WTC11 (cell line): ENCODE results near the gene MYO16. TPM values are rescaled to one million over a fixed set of nuclear protein-coding genes. Genes with fewer than 3 reads are reported as not detected.

Experiments used
- ATAC-seq: fragments of 200-7000 bp; cut with Tn5 transposase; 2 replicates; pipeline ENCODE4 v1.10.0; 2021; ENCODE audit warnings: mild to moderate bottlenecking, moderate library complexity
- CTCF ChIA-PET: fragments of 300-600 bp; sonication (Branson Sonifier 250); formaldehyde crosslinking; loops from one replicate; lab custom pipeline; 2021; ENCODE audit warnings: antibody characterized with exemption; lab: Charles Lee
- POLR2A ChIA-PET: fragments of 350-600 bp; sonication (Branson Sonifier 250); formaldehyde crosslinking; loops from one replicate; lab custom pipeline; 2021; ENCODE audit warnings: antibody characterized with exemption; lab: Charles Lee
- DNase-seq: peaks from one replicate; pipeline ENCODE4 v3.0.0; 2021; ENCODE audit warnings: low spot score
- H3K27ac Mint-ChIP-seq: 2 replicates; pipeline ENCODE4 v1.8.0; 2021; ENCODE audit warnings: mixed read lengths
- H3K27me3 Mint-ChIP-seq: 2 replicates; pipeline ENCODE4 v1.8.0; 2021; ENCODE audit warnings: low read depth, mild to moderate bottlenecking, moderate library complexity, mixed read lengths
- H3K36me3 Mint-ChIP-seq: 2 replicates; pipeline ENCODE4 v1.8.0; 2021; ENCODE audit warnings: mixed read lengths
- H3K4me1 Mint-ChIP-seq: 2 replicates; pipeline ENCODE4 v1.8.0; 2022; ENCODE audit warnings: mixed read lengths
- H3K4me3 Mint-ChIP-seq: 2 replicates; pipeline ENCODE4 v1.8.0; 2021; ENCODE audit warnings: mild to moderate bottlenecking, moderate library complexity, mixed read lengths
- H3K9me3 Mint-ChIP-seq: 2 replicates; pipeline ENCODE4 v1.8.0; 2021; ENCODE audit warnings: mixed read lengths
- ARID4B ChIP-seq: sonication (generic); formaldehyde crosslinking; IDR thresholded peaks from 2 replicates; pipeline ENCODE4 v1.8.0; 2023; ENCODE audit warnings: missing genetic modification reagents, mild to moderate bottlenecking, borderline replicate concordance
- ATF3 ChIP-seq: sonication (generic); formaldehyde crosslinking; conservative IDR thresholded peaks from 2 replicates; pipeline ENCODE4 v1.8.1; 2022; ENCODE audit warnings: mild to moderate bottlenecking, missing genetic modification reagents
- EMX1 ChIP-seq: fragments of 250-450 bp; sonication (Bioruptor Pico); IDR thresholded peaks from 2 replicates; pipeline ENCODE4 v1.8.0; 2021; ENCODE audit warnings: mild to moderate bottlenecking
- FOXK1 ChIP-seq: sonication (generic); formaldehyde crosslinking; IDR thresholded peaks from 2 replicates; pipeline ENCODE4 v1.8.0; 2022; ENCODE audit warnings: mild to moderate bottlenecking, moderate library complexity, missing genetic modification reagents
- JUN ChIP-seq: sonication (generic); formaldehyde crosslinking; IDR thresholded peaks from 2 replicates; pipeline ENCODE4 v1.8.0; 2023; ENCODE audit warnings: mild to moderate bottlenecking, missing genetic modification reagents
- KAT7 ChIP-seq: sonication (generic); formaldehyde crosslinking; IDR thresholded peaks from 2 replicates; pipeline ENCODE4 v1.8.1; 2023; ENCODE audit warnings: missing genetic modification reagents, mild to moderate bottlenecking, borderline replicate concordance
- NR3C1 ChIP-seq: sonication (generic); formaldehyde crosslinking; conservative IDR thresholded peaks from 2 replicates; pipeline ENCODE4 v1.8.1; 2023; ENCODE audit warnings: low read depth, mild to moderate bottlenecking, missing genetic modification reagents
- RELA ChIP-seq: sonication (generic); formaldehyde crosslinking; IDR thresholded peaks from 2 replicates; pipeline ENCODE4 v1.8.1; 2022; ENCODE audit warnings: missing genetic modification reagents, mild to moderate bottlenecking, borderline replicate concordance
- SP1 ChIP-seq: sonication (generic); formaldehyde crosslinking; conservative IDR thresholded peaks from 2 replicates; pipeline ENCODE4 v1.8.1; 2022; ENCODE audit warnings: missing genetic modification reagents
- TP53 ChIP-seq: sonication (generic); formaldehyde crosslinking; IDR thresholded peaks from 2 replicates; pipeline ENCODE4 v1.8.1; 2023; ENCODE audit warnings: mild to moderate bottlenecking, missing genetic modification reagents
- ZNF121 ChIP-seq: sonication (generic); formaldehyde crosslinking; IDR thresholded peaks from 2 replicates; pipeline ENCODE4 v1.8.0; 2023; ENCODE audit warnings: missing genetic modification reagents
- total RNA-seq: library from RNA; stranded (reverse); gene quantifications from 3 replicates; pipeline ENCODE4 v1.2.3, GENCODE V29; 2021
- TF ChIP-seq, protein P1 (sequence below): fragments of 250-450 bp; sonication (Bioruptor Pico); IDR thresholded peaks from 2 replicates; pipeline ENCODE4 v2.1.2; 2022; ENCODE audit warnings: mild to moderate bottlenecking, moderate library complexity
- TF ChIP-seq, protein P2 (sequence below): sonication (generic); formaldehyde crosslinking; conservative IDR thresholded peaks from 2 replicates; pipeline ENCODE4 v1.8.1; 2023; ENCODE audit warnings: mild to moderate bottlenecking, low read depth, missing genetic modification reagents, moderate library complexity
- TF ChIP-seq, protein P3 (sequence below): sonication (generic); formaldehyde crosslinking; IDR thresholded peaks from 2 replicates; pipeline ENCODE4 v1.8.1; 2023; ENCODE audit warnings: mild to moderate bottlenecking, missing genetic modification reagents, moderate library complexity
- TF ChIP-seq, protein P4 (sequence below): sonication (generic); formaldehyde crosslinking; IDR thresholded peaks from 2 replicates; pipeline ENCODE4 v1.8.1; 2022; ENCODE audit warnings: mild to moderate bottlenecking, moderate library complexity, missing genetic modification reagents

The MYO16 gene
- total RNA-seq, 1 experiment from 2014 or later, result 0.09 TPM

DNA sequence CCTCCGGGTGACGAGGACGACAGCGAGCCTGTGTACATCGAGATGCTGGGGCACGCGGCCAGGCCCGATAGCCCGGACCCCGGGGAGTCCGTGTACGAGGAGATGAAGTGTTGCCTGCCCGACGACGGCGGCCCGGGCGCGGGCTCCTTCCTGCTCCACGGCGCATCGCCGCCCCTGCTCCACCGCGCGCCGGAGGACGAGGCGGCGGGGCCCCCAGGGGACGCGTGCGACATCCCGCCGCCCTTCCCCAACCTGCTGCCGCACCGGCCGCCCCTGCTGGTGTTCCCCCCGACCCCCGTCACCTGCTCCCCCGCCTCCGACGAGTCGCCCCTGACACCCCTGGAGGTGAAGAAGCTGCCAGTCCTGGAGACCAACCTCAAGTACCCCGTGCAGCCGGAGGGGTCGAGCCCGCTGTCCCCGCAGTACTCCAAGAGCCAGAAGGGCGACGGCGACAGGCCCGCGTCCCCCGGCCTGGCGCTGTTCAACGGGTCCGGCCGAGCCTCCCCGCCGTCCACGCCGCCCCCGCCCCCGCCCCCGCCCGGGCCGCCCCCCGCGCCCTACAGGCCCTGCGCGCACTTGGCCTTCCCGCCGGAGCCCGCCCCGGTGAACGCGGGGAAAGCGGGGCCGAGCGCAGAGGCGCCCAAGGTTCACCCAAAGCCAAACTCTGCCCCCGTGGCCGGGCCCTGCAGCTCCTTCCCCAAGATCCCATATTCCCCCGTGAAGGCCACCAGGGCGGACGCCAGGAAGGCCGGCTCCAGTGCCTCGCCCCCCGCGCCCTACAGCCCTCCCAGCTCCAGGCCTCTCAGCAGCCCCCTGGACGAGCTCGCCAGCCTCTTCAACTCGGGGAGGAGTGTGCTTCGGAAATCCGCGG lies 511.3 kb downstream of the MYO16 start:
- Mint-ChIP-seq H3K4me3 (0 out of 2 replicates have a peak overlapping the region, but pooled peaks have one; percentile 14), H3K4me1 (peaks cover 4% of the 10 kb centered on the region; the same call in 1 of the 2 replicates), H3K27ac (no peak overlapping the region), H3K27me3 (peaks cover 17% of the 10 kb centered on the region), H3K9me3 (peaks cover 14% of the 10 kb centered on the region), H3K36me3 (peaks cover 6% of the 10 kb centered on the region)
- CTCF ChIA-PET, result interaction anchor here (0.7 kb wide), 1 partner anchor 918 kb away, joined by 3 read pairs; no protein-coding TSS in a partner anchor
- ATAC-seq (peak; percentile 32), DNase-seq (peak; percentile 23)
- TF ChIP-seq, protein P1, sequence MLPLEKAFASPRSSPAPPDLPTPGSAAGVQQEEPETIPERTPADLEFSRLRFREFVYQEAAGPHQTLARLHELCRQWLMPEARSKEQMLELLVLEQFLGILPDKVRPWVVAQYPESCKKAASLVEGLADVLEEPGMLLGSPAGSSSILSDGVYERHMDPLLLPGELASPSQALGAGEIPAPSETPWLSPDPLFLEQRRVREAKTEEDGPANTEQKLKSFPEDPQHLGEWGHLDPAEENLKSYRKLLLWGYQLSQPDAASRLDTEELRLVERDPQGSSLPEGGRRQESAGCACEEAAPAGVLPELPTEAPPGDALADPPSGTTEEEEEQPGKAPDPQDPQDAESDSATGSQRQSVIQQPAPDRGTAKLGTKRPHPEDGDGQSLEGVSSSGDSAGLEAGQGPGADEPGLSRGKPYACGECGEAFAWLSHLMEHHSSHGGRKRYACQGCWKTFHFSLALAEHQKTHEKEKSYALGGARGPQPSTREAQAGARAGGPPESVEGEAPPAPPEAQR, result no peak
- TF ChIP-seq, protein P2, sequence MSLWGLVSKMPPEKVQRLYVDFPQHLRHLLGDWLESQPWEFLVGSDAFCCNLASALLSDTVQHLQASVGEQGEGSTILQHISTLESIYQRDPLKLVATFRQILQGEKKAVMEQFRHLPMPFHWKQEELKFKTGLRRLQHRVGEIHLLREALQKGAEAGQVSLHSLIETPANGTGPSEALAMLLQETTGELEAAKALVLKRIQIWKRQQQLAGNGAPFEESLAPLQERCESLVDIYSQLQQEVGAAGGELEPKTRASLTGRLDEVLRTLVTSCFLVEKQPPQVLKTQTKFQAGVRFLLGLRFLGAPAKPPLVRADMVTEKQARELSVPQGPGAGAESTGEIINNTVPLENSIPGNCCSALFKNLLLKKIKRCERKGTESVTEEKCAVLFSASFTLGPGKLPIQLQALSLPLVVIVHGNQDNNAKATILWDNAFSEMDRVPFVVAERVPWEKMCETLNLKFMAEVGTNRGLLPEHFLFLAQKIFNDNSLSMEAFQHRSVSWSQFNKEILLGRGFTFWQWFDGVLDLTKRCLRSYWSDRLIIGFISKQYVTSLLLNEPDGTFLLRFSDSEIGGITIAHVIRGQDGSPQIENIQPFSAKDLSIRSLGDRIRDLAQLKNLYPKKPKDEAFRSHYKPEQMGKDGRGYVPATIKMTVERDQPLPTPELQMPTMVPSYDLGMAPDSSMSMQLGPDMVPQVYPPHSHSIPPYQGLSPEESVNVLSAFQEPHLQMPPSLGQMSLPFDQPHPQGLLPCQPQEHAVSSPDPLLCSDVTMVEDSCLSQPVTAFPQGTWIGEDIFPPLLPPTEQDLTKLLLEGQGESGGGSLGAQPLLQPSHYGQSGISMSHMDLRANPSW, result no peak
- TF ChIP-seq, protein P3, sequence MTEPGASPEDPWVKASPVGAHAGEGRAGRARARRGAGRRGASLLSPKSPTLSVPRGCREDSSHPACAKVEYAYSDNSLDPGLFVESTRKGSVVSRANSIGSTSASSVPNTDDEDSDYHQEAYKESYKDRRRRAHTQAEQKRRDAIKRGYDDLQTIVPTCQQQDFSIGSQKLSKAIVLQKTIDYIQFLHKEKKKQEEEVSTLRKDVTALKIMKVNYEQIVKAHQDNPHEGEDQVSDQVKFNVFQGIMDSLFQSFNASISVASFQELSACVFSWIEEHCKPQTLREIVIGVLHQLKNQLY (CRISPR knock-in tag), result no peak
- TF ChIP-seq ATF3 (CRISPR knock-in tag), result no peak
- no peak for TF ChIP-seq ZNF121 (CRISPR knock-in tag)
- TF ChIP-seq ARID4B, result no peak
- TF ChIP-seq NR3C1, result no peak
- no peak for TF ChIP-seq TP53 (CRISPR knock-in tag)
- TF ChIP-seq EMX1 (CRISPR knock-in tag), result no peak
- TF ChIP-seq JUN (CRISPR knock-in tag), result no peak
- TF ChIP-seq KAT7 (CRISPR knock-in tag), result no peak
- TF ChIP-seq, protein P4, sequence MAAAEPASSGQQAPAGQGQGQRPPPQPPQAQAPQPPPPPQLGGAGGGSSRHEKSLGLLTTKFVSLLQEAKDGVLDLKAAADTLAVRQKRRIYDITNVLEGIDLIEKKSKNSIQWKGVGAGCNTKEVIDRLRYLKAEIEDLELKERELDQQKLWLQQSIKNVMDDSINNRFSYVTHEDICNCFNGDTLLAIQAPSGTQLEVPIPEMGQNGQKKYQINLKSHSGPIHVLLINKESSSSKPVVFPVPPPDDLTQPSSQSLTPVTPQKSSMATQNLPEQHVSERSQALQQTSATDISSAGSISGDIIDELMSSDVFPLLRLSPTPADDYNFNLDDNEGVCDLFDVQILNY (CRISPR knock-in tag), result no peak
- no peak for TF ChIP-seq FOXK1 (CRISPR knock-in tag)
- TF ChIP-seq SP1, result no peak
- TF ChIP-seq RELA (CRISPR knock-in tag), result no peak
- POLR2A ChIA-PET, result interaction anchor here (1.0 kb wide), 1 partner anchor 42 kb away, joined by 3 read pairs; no protein-coding TSS in a partner anchor
